ENCODE results near the gene STMN1.

STMN1 gene

GRCh38 chr1:25929016-25929415, 22.8 kb upstream of the STMN1 start:
- Histone ChIP-seq H3K4me3 (no peak overlapping the region), H3K9me3 (no peaks in the 10 kb centered on the region), H3K36me3 (replicated peaks) (no peaks in the 10 kb centered on the region), H3K4me1 (peaks cover 6% of the 10 kb centered on the region), H3K27me3 (ENCODE audit: low read depth) (no peaks in the 10 kb centered on the region)
- in situ Hi-C loops (cut with MboI; ENCODE audit: low sequenced_read_pairs): no loop called here
- no peak for DNase-seq (ENCODE audit: low spot score in 2 of 2)

DNA sequence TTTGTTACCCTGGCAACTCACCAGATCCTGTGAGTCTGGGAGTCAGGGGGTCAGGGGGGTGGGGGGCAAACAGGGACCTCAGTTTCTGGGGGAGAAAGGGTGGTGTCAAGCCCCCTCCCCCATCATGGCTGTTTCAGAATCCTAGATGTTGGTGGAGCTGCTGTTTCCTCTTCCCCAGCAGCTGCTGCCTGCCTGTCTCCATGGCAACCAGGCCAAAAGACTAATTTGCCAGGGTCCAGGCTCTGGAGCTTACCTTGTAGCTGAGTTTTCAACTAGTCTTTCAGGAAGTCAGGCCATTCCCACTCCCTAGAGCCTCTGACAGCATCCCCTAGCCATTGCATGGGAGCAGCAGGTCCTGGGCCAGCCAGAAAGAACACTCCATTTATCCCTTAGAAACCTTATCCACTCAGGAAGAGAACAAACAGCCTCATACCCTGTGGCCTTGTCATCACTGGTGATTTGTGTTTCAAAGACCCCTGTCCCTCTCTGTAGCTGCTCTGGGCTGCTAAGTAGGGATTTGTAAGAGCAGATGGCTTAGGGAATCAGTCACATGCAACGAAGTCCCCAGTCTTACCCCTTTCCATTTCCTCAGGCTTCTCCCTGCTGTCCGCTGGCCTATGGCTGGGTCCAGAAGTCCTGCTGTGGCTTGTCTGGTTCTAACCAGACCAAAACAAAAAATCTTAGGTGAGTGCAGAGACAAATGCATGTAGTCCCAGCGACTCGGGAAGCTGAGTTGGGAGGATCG, 21.5 kb upstream of the STMN1 start:
- H3K27me3 ChIP-seq (ENCODE audit: low read depth): no peaks in the 10 kb centered on the region
- H3K9me3 ChIP-seq: no peaks in the 10 kb centered on the region
- H3K36me3 ChIP-seq (replicated peaks): no peaks in the 10 kb centered on the region
- H3K4me1 ChIP-seq: no peaks in the 10 kb centered on the region
- peak in 1 of 2 experiments; percentile 36 for DNase-seq (ENCODE audit: low spot score in 2 of 2)
- in situ Hi-C loops (cut with MboI; ENCODE audit: low sequenced_read_pairs): no loop called here
- H3K4me3 ChIP-seq: no peak overlapping the region

DNA sequence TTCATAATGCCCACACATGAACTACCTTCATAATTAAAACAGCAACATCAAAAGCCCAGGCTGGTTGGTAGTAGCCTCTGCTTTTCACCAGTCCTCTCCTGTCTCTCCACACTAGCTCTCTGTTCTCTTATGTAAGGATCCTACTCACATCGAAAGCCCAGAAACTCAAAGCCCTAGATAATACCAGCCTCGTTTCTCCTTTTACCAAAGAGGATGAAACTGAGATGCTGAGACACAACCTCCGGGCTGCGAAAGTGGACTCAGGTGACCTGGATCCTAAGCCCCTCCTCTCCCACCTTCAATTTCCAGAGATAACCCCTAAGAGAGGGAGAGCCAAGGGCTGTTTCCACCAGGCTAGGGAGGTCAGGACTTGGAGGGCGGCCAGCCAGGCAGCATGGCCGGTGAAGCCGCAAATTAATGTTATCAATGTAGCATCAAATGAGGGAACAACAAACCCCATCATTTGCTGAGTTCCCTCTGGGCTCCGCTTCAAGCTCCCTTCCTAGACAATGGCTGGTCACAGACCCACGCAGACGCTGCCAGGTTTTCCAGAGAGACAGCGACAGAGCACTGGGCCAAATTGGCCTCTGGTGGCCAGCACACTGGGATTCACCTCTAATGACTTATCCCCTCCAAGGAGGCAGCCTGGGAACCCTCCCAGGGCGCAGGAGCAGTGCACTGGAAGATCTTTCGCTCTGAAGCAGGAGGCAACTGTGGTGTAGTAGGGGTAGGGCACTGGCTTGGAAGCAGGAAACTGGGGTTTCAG, 20.7 kb upstream of the STMN1 start:
- Histone ChIP-seq H3K36me3 (replicated peaks) (no peaks in the 10 kb centered on the region), H3K4me3 (no peak overlapping the region), H3K27me3 (ENCODE audit: low read depth) (no peaks in the 10 kb centered on the region), H3K9me3 (no peaks in the 10 kb centered on the region), H3K4me1 (no peaks in the 10 kb centered on the region)
- no peak for DNase-seq (ENCODE audit: low spot score in 2 of 2)
- in situ Hi-C loops (cut with MboI; ENCODE audit: low sequenced_read_pairs): no loop called here

DNA sequence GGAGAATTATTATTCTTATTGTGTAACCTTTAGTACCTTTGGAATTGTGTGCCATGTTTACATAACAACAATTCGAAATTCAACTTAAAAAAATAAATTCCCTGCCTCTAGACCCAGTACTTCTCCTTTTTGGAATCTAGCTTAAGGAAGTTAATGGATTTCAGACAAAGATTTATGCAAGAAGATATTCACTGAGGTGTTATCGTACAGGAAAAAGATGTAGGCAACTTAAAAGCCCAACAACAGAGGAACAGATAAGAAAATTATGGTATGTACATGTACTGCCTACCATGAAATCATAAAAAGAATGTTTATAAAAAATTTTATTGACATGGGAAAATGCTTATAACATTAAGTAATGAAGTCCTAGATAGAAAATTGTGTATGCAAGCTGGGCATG, 18.2 kb upstream of the STMN1 start:
- in situ Hi-C loops (cut with MboI; ENCODE audit: low sequenced_read_pairs): no loop called here
- no peak for DNase-seq (ENCODE audit: low spot score in 2 of 2)
- H3K36me3 ChIP-seq (replicated peaks): no peaks in the 10 kb centered on the region
- no peak overlapping the region for H3K4me3 ChIP-seq
- no peaks in the 10 kb centered on the region for H3K27me3 ChIP-seq (ENCODE audit: low read depth)
- H3K4me1 ChIP-seq: no peaks in the 10 kb centered on the region
- no peaks in the 10 kb centered on the region for H3K9me3 ChIP-seq

GRCh38 chr1:25922971-25923552, 16.8 kb upstream of the STMN1 start:
- Histone ChIP-seq H3K9me3 (no peaks in the 10 kb centered on the region), H3K27me3 (ENCODE audit: low read depth) (no peaks in the 10 kb centered on the region), H3K4me1 (no peaks in the 10 kb centered on the region), H3K36me3 (replicated peaks) (no peaks in the 10 kb centered on the region), H3K4me3 (no peak overlapping the region)
- DNase-seq (ENCODE audit: low spot score in 2 of 2): no peak
- in situ Hi-C loops (cut with MboI; ENCODE audit: low sequenced_read_pairs): no loop called here

DNA sequence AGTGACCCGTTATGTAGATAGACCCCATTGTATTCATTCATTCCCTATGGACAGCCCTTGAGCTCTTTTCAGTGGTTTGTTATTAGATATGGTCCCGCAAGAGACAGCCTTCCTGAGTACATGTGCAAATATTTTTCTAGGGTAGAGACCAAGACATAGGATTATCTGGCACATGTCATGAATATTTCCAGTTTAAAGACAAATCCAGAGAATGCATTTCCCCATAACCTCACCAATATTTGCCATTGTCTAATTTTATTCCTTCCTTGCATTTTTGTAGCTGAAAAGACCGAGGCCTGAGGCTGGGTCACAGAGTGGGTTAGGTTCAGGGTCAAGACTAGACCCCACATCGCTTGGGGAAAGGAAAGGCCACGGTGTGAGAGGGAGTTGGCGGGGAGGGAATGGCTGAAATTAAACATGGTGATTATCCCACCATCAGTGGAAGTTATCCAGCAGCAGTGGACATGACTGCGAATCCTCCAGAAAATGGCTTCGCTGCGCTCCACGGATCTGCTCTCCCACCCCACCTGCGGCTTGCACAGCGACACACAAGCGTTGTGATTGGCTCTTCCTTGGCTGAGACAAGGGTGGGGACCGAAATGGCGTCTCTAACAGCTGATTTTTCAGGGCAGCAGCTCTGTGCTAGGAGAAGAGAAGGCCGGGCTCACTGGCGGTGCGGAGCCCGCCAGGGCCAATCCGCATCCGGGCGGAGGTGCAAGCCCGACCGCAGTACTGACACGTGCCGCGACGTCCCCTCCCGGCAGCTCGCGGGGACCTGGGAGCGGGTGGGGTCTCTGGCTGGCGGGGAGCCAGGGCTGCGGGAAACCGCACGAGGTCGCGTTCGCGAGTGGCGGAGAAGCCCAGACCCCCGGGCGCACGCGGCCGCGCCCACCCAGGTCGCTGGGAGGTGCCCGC, 16.1 kb upstream of the STMN1 start:
- no peaks in the 10 kb centered on the region for H3K36me3 ChIP-seq (replicated peaks)
- H3K4me3 ChIP-seq: no peak overlapping the region
- H3K9me3 ChIP-seq: no peaks in the 10 kb centered on the region
- in situ Hi-C loops (cut with MboI; ENCODE audit: low sequenced_read_pairs): no loop called here
- H3K4me1 ChIP-seq: no peaks in the 10 kb centered on the region
- peak in 1 of 2 experiments; percentile 47 for DNase-seq (ENCODE audit: low spot score in 2 of 2)
- no peaks in the 10 kb centered on the region for H3K27me3 ChIP-seq (ENCODE audit: low read depth)

DNA sequence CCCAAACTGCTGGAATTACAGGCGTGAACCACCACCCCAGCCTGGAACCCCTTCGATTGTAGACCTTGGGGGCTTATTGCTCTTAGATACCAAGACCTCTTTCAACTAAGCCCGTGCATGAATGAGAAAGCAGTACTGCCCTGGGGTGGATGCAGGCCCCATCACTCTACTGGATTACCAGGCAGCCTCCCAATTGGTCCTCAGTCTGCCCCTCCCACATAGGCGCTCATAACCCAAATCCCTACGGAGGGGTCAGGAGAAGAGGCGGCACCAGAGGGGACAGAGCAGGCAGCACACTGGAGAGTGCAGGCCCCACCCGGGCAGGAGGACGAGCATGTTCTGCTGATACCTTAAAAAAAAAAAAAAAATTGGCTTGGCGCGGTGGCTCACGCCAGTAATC, 12.4 kb upstream of the STMN1 start:
- H3K9me3 ChIP-seq: no peaks in the 10 kb centered on the region
- H3K27me3 ChIP-seq (ENCODE audit: low read depth): no peaks in the 10 kb centered on the region
- no peak overlapping the region for H3K4me3 ChIP-seq
- in situ Hi-C loops (cut with MboI; ENCODE audit: low sequenced_read_pairs): no loop called here
- no peak for DNase-seq (ENCODE audit: low spot score in 2 of 2)
- H3K36me3 ChIP-seq (replicated peaks): no peaks in the 10 kb centered on the region
- no peaks in the 10 kb centered on the region for H3K4me1 ChIP-seq

GRCh38 chr1:25917996-25918395, 11.8 kb upstream of the STMN1 start:
- no peak for DNase-seq (ENCODE audit: low spot score in 2 of 2)
- in situ Hi-C loops (cut with MboI; ENCODE audit: low sequenced_read_pairs): no loop called here
- Histone ChIP-seq H3K27me3 (ENCODE audit: low read depth) (no peaks in the 10 kb centered on the region), H3K4me1 (no peaks in the 10 kb centered on the region), H3K36me3 (replicated peaks) (no peaks in the 10 kb centered on the region), H3K9me3 (no peaks in the 10 kb centered on the region), H3K4me3 (no peak overlapping the region)

DNA sequence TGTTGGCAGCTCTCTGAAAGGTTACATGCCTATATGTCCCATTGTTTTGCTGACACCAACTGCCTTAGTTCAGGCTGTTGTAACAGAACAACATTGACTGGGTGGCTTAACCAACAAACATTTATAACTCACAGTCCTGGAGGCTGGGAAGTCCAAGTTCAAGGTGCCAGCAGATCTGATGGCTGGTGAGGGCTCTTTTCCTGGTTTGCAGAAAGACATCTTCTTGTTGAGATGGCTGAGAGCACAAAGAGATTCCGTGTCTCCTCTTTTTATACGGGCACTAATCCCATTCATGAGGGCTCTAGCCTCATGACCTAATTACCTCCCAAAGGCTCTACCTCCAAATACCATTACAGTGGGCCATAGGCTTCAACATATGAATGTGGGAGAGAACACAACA, 10.2 kb upstream of the STMN1 start:
- no peaks in the 10 kb centered on the region for H3K27me3 ChIP-seq (ENCODE audit: low read depth)

DNA sequence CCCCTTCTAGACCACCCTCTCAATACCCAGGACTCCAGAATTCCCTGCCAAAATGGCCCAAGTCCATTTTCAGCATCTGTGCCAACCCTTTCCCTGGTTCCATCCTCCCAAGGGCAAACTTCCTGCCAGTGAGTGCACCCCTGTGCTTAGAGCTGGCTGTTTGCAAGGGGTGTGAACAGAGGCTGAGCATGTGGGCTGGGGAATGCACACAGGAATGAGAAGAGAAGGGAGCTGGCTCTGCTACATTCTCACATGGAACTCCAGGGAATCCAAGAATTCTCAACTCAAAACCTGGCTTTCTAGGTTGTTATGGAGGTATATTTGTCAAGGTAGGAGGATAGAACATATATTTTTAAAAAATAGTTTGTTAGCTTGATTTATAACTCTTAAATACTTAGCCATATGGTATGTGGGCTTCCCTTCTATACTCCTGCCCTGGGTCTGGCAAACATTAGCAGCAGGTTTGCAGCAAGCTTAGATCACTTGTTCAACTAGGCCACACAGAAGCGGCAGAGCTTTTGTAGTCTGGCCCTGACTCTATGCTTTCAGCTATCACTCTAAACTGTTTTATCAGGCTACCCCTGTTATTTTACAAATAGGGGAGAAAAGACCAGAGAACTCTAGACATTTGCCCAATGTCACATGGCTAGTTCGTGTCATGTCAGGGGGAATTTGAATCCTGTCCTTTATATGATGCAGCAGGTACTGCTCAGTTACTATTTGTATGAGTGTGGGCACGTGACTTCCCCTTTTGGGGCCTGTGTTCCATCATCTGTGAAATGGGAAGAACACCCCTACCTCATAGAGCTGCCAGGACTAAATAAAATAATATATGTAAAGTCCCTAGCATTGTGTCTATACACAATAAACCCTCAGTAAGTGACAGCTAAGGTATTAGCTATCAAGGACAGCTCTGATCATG, 8.1 kb upstream of the STMN1 start:
- no peak for DNase-seq (ENCODE audit: low spot score in 2 of 2)
- Histone ChIP-seq H3K4me3 (no peak overlapping the region), H3K4me1 (no peaks in the 10 kb centered on the region), H3K36me3 (replicated peaks) (no peaks in the 10 kb centered on the region), H3K27me3 (ENCODE audit: low read depth) (no peaks in the 10 kb centered on the region), H3K9me3 (no peaks in the 10 kb centered on the region)
- in situ Hi-C loops (cut with MboI; ENCODE audit: low sequenced_read_pairs): no loop called here

More for the DNA sequence above, 10.2 kb upstream of the STMN1 start:
- no peak overlapping the region for H3K4me3 ChIP-seq
- in situ Hi-C loops (cut with MboI; ENCODE audit: low sequenced_read_pairs): no loop called here
- no peaks in the 10 kb centered on the region for H3K4me1 ChIP-seq
- H3K9me3 ChIP-seq: no peaks in the 10 kb centered on the region
- no peak for DNase-seq (ENCODE audit: low spot score in 2 of 2)
- H3K36me3 ChIP-seq (replicated peaks): no peaks in the 10 kb centered on the region

DNA sequence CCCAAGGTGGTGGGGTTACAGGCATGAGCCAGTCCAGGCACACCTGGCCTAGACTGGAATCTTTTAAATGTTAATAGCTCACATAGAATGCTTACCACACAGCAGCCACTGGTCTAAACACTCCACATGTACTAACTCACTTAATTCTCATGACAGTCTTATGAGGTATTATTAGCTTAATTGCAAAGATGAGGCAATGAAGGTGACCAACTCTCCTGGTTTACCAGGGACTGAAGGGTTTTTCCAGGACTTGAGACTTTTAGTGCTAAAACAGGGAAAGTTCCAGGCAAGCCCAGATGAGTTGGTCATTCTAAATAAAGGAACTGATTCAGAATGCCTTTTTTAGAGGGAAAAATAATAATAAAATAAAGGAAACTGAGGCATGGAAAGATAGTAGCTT, 7.0 kb upstream of the STMN1 start:
- Histone ChIP-seq H3K4me3 (no peak overlapping the region), H3K36me3 (replicated peaks) (no peaks in the 10 kb centered on the region), H3K9me3 (no peaks in the 10 kb centered on the region), H3K4me1 (no peaks in the 10 kb centered on the region), H3K27me3 (ENCODE audit: low read depth) (no peaks in the 10 kb centered on the region)
- no peak for DNase-seq (ENCODE audit: low spot score in 2 of 2)
- in situ Hi-C loops (cut with MboI; ENCODE audit: low sequenced_read_pairs): no loop called here

DNA sequence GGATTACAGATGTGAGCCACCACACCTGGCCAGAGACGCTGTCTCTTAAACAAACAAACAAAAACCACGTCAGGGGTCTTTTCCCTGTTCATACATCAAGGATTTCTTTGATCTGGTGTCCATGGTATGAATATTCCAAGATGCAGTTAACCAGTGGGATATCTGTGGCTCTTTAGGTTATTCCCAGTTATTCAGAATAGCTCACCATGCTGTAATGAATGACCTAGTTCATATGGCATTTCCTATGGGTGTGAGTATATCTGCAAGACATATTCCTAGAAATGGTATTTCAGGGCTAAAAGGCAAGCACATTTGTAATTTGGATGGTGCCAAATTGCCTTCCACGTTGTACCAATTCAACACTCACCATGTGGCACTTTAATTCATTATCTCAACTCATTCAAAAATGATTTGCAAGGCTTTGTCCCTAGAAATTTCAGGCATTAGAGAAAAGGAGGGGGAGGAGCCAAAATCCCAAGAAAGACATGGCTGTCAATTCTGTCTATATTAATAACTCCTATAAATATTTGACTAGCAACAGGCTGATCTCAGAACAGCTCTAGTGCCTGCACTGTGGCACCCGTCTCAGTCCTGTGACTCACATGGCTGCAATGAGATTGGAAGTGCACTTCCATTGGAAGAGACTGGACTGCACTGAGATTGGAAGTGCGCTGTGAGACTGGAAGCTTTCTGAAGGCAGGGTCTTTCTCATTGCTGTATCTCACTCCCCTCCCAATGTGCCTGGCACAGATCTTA, 6.0 kb upstream of the STMN1 start:
- Histone ChIP-seq H3K4me1 (peaks cover 5% of the 10 kb centered on the region), H3K27me3 (ENCODE audit: low read depth) (no peaks in the 10 kb centered on the region), H3K9me3 (no peaks in the 10 kb centered on the region), H3K4me3 (no peak overlapping the region), H3K36me3 (replicated peaks) (no peaks in the 10 kb centered on the region)
- DNase-seq (ENCODE audit: low spot score in 2 of 2): no peak
- in situ Hi-C loops (cut with MboI; ENCODE audit: low sequenced_read_pairs): no loop called here

All from HAP-1 (cell line).